GM12892 (cell line): ENCODE measurements around the gene FLNB.

Experiments
- DNase-seq: peaks from one replicate; pipeline ENCODE4 v3.0.0; 2011; ENCODE audit not compliant: insufficient read length
- FAIRE-seq: peaks from 2 replicates; lab custom pipeline; 2011; peaks lifted over from hg19 to GRCh38; lab: Jason Lieb, UNC
- POLR2A ChIP-seq: IDR thresholded peaks from 2 replicates; pipeline ENCODE4 v1.6.1; 2011; ENCODE audit warnings: low read depth, low read length, control low read depth
- POLR2AphosphoS5 ChIP-seq: IDR thresholded peaks from 2 replicates; pipeline ENCODE4 v1.6.1; 2011; ENCODE audit warnings: low read depth, low read length, control low read depth
- TAF1 ChIP-seq: IDR thresholded peaks from 2 replicates; pipeline ENCODE4 v1.6.1; 2011; ENCODE audit warnings: low read depth, mild to moderate bottlenecking, control low read depth, low read length, borderline replicate concordance

Gene FLNB

GRCh38 chr3:57971975-57972374 is 36.2 kb upstream of the FLNB start:
- FAIRE-seq: no peak
- TF ChIP-seq POLR2A: no peak
- TF ChIP-seq POLR2AphosphoS5: no peak
- TF ChIP-seq TAF1: no peak
- no peak for DNase-seq

DNA sequence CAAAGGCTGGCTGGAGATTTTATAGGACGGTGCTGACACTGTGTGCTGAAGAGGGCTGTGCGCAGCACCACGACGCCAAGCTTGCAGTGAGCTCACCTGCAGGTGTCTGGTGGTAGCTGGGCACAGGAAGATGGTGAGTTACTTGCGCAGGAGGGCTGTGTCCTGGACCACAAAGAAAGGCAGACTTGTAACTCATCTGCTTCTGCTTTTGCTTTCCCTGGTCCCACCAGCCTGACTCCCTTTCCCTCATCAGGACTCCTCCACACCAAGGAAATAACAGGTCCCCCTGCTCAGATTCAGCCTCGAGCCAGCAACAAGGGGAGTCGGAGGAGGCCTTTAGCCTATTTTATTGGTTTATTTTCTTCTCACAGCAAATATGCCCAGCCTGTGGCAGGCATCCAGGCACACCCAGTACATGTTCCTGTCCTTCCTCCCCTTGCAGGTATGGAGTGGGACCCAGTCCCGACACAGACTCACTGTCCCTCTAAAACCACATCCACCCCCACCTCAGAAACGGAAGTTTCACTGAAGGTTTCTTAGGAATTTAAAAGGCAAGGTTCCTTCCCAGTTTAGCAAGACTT is 35.6 kb upstream of the FLNB start:
- no peak for FAIRE-seq
- TF ChIP-seq POLR2AphosphoS5 (no peak), TAF1 (no peak), POLR2A (no peak)
- no peak for DNase-seq

GRCh38 chr3:57973715-57974477 is 34.3 kb upstream of the FLNB start:
- DNase-seq: no peak

DNA sequence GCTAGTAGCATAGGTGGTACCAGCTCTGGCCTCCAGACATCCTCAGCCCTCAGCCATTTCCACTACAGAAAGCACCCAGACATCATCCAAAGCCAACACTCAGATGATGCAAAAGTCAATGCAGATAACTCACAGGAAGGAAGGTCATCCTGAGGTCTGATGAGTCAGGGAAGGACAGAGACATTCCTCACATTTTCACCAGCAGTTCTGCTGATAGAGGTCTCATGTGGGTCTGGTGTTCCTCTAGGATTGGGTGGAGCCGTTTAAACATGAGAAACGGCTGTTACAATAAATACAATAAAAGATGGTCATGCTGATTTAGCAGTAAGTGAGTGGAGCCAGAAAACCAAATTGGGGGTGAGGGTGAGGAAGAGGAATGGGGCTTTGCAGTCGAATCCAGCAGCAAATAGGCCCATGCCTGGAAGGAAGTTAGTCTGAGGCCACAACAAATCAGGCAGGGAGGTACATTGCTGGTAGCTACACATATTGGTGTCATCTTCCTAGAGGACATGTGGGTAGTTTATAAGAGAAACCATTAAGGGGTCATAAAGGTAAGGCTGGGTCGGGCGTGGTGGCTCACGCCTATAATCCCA is 33.3 kb upstream of the FLNB start:
- TF ChIP-seq POLR2A: no peak
- TF ChIP-seq POLR2AphosphoS5: no peak
- TF ChIP-seq TAF1: no peak
- FAIRE-seq (no peak), DNase-seq (no peak)

More at GRCh38 chr3:57973715-57974477, 34.3 kb upstream of the FLNB start:
- TF ChIP-seq TAF1: no peak
- no peak for TF ChIP-seq POLR2A
- TF ChIP-seq POLR2AphosphoS5: no peak
- FAIRE-seq: no peak

DNA sequence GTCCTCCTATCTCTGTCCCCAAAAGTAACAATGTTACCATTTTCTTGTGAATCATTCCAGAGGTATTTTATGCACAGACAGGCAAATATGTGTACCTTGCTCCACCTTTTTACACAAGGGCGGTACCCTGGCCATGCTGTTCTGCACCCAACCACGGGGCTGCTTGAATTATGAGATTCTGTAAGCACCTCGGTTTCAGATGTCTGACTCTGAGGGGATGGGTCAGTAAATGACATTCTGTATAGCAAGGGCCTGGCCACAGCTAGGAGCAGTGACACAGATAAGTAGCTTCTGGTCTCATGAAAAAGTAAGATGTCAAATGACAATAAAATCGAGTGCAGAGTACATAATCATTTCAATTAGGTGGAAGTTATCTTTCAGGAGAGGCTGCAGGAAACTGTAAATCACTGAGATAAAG is 30.4 kb upstream of the FLNB start:
- FAIRE-seq (no peak), DNase-seq (no peak)
- TF ChIP-seq TAF1 (no peak), POLR2A (no peak), POLR2AphosphoS5 (no peak)

- DNase-seq: no peak
- TF ChIP-seq TAF1: no peak
- TF ChIP-seq POLR2AphosphoS5: no peak
- TF ChIP-seq POLR2A: no peak
- no peak for FAIRE-seq
These were observed 29.9 kb upstream of the FLNB start for GRCh38 chr3:57978316-57978715.

GRCh38 chr3:57980416-57980815 is 27.8 kb upstream of the FLNB start:
- FAIRE-seq: peak; percentile 9
- no peak for TF ChIP-seq POLR2AphosphoS5
- no peak for TF ChIP-seq POLR2A
- no peak for TF ChIP-seq TAF1
- DNase-seq: no peak

DNA sequence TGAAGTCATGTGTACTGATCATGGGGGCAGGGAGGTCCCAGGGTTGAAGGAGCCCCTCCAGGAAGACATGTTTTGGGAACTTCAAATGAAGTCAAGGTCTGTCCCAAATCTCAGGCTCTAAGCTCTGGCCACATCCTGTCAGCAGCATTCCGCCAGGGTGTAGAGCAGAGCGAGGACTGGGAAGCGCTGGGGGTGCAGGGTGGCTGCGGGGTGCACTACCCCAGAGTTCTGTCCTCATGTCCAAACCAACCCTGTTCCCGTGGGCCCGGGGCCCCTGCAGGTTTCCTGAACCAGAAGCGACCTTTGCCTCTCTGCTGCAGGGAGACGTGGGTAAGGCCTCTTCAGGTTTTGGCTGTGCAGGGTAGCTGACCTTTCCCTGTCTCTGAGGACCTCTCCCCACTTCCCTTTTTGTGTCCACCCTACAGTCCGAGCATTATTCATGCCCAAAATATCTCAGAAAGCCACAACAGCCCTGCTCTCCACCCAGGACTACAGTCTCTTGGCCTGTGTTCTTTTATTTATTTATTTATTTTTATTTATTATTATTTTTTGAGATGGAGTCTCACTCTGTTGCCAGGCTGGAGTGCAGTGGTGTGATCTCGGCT is 26.6 kb upstream of the FLNB start:
- FAIRE-seq: no peak
- TF ChIP-seq POLR2A: no peak
- no peak for TF ChIP-seq POLR2AphosphoS5
- no peak for TF ChIP-seq TAF1
- no peak for DNase-seq

GRCh38 chr3:57982561-57983243 is 25.5 kb upstream of the FLNB start:
- no peak for FAIRE-seq
- TF ChIP-seq POLR2AphosphoS5: no peak
- TF ChIP-seq POLR2A: no peak
- no peak for TF ChIP-seq TAF1
- no peak for DNase-seq

- peak; percentile 99 for FAIRE-seq
- peak; percentile 57; the same call in 1 of the 2 replicates for TF ChIP-seq POLR2AphosphoS5
- TF ChIP-seq TAF1: peak; percentile 36; the same call in 1 of the 2 replicates
- TF ChIP-seq POLR2A: peak; percentile 49; the same call in 1 of the 2 replicates
These were observed 24.3 kb upstream of the FLNB start for GRCh38 chr3:57983734-57984518.

GRCh38 chr3:57985176-57985983 is 22.8 kb upstream of the FLNB start:
- no peak for FAIRE-seq
- TF ChIP-seq POLR2AphosphoS5 (no peak), TAF1 (no peak), POLR2A (no peak)
- no peak for DNase-seq

More at GRCh38 chr3:57983734-57984518, 24.3 kb upstream of the FLNB start:
- DNase-seq: peak; percentile 56
